Right ventricle myocardium superior (tissue), 1 donor: ENCODE data around the gene LEO1. TPM values are rescaled to one million over a fixed set of nuclear protein-coding genes. Genes with fewer than 3 reads are reported as not detected.
A peak's percentile ranks its signal among the peaks of the same experiment; 100 is the strongest.

Experiments
- ATAC-seq: fragments of 200-7000 bp; cut with Tn5 transposase; one replicate; pipeline ENCODE4 v1.9.1; 2020; ENCODE audit warnings: mild to moderate bottlenecking; ENCODE audit not compliant: poor library complexity
- DNase-seq: peaks from one replicate; pipeline ENCODE4 v3.0.0-alpha.2; 2020
- intact Hi-C: fragments of 100-400 bp; cut with DNase I; formaldehyde crosslinking; loops from one replicate; pipeline ENCODE4 v1.11.2; 2022
- total RNA-seq: library from RNA; stranded (reverse); fragmentation: NEBNext Ultra II Directional; extraction: Animal tissue kit (Norgen Biotek cat#: 25700); gene quantifications from one replicate; pipeline ENCODE4 v1.2.1, GENCODE V29; 2021
- donor health status: DM: no; HTN: yes; CAD: no; lungs with severe emphysema.

The LEO1 gene
- total RNA-seq, 1 donor from 2014 or later: 7.8 TPM

- intact Hi-C loops: no loop called here
- no peak for ATAC-seq
These were observed 24.5 kb downstream of the LEO1 start for GRCh38 chr15:51947124-51947523.

DNA sequence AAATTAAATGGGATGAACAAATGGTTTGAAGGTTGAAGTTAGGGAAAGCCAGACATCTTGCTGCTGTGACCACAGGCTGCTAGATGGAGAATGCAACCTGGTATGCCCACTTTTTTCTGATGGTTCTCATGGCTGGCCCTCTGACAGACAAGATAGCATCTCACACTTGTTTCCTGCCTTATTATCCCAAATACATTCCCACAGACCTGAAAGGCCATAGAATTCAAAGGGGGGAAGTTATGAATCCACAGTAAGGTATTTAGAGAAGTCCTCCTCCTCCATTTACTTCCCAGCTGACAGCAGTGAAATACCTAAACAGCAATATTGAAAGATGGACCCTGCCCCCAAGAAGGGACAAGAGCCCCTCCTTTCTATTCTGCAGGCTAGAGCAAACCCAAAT is 32.4 kb downstream of the LEO1 start:
- ATAC-seq (no peak), DNase-seq (no peak)
- intact Hi-C loops: no loop called here

More at GRCh38 chr15:51947124-51947523, 24.5 kb downstream of the LEO1 start:
- no peak for DNase-seq

DNA sequence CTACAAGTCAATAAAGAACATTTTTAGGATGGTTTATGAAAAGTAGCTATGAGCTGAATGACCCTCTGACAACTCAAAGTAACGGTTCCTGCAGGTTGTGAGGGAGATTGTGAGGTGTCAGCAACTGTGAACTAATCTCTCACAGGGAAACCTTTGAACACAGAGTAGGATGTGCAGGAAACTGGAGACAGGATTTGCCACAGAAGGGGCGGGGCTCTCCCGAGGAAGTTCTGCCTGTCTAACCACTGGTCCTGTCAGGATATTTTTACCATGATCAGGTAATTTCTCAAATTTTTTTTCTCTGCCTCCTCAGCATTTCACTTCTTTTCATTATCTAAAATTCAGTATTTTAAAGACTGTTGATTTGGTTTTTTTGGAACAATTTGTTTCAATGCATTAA is 33.3 kb downstream of the LEO1 start:
- intact Hi-C loops: no loop called here
- DNase-seq (no peak), ATAC-seq (no peak)

GRCh38 chr15:51936105-51936478 is 35.5 kb downstream of the LEO1 start:
- intact Hi-C loops: no loop called here
- DNase-seq (no peak), ATAC-seq (no peak)

DNA sequence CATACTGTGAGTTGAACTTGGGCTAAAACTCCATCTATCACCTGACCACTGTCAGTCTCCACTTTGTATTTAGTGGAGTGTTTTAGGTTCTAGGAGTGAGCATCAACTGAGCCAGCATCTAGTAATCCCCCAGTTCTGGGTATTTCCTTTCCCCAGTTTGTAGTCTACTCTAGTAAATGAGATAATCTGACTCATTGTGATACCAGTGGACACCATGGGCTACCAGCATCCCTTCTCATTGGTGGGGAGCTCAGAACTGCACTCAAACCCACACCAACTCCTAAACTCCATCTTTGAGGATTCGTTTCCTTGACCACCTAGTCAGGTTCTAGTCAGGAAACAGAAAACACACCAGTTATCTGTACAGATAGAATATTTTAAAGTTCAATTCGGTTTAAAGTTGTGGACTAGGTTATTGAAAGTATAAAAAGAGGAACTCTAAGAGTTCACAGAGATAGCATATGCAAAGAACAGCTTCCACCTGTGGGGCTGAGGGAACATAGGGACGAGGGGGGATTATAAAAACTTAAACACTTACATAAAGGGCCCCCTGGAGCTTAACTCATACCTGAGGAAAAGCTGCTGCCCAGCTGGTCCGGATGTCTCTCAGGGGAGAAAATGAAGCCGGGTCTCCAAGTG is 36.0 kb downstream of the LEO1 start:
- no peak for ATAC-seq
- DNase-seq: no peak
- intact Hi-C loops: no loop called here

DNA sequence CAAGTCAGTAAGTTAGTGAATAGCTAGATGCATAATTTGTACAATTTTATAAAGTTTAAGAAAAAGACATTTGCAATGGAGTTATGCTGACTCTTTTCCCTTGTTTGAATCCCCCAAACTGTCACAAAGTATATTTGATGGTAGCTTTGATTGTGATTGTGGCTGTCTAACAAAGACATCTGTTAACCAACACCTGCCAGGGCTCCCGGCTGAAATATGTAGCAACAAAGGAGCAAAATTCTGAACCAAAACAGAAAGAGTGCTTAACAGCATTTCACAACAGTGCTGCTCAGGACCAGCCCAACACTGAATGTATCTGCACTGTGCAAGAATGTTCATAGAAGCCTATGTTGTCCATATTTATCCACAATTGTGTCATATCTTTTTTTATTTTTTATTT is 39.4 kb downstream of the LEO1 start:
- no peak for DNase-seq
- intact Hi-C loops: no loop called here

DNA sequence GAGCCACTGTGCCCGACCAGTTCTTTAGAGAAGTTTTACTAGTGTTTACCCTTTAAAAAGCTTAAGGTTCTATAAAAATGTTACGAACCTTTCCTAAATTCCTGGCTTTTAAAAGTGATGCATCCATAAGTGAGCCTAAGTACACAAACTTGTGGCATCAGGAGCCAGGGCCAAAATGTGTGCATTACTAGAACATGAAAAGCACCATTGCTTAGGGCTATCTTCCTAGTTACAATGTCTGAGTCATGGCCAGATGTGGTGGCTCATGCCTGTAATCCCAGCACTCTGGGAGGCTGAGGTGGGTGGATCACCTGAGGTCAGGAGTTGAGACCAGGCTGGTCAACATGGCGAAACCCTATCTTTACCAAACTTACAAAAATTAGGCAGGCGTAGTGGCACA is 39.9 kb downstream of the LEO1 start:
- no peak for DNase-seq
- ATAC-seq: no peak
- intact Hi-C loops: no loop called here

More for the DNA sequence above, 39.4 kb downstream of the LEO1 start:
- no peak for ATAC-seq

GRCh38 chr15:51931016-51931415 is 40.6 kb downstream of the LEO1 start:
- DNase-seq: no peak
- ATAC-seq: no peak
- intact Hi-C loops: no loop called here

DNA sequence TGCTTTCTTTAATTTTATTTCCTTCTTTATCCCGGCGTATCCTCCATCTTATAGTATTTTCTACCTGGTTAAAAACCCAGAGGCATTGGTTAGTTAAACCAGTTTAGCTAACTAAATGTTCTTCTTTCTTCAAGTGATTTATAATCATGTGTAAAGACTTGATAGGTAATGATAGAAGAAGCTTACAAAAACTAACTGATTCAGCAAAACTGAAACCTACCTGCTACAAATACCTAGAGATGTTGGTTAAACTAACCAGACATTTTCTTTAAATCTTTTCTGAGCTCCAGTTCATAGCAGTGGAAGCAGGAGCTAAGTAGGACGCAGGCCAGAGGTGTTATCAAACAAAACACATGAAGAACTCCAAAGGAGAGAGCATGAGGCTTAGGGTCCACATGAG is 44.8 kb downstream of the LEO1 start:
- intact Hi-C loops: no loop called here
- ATAC-seq: no peak

DNA sequence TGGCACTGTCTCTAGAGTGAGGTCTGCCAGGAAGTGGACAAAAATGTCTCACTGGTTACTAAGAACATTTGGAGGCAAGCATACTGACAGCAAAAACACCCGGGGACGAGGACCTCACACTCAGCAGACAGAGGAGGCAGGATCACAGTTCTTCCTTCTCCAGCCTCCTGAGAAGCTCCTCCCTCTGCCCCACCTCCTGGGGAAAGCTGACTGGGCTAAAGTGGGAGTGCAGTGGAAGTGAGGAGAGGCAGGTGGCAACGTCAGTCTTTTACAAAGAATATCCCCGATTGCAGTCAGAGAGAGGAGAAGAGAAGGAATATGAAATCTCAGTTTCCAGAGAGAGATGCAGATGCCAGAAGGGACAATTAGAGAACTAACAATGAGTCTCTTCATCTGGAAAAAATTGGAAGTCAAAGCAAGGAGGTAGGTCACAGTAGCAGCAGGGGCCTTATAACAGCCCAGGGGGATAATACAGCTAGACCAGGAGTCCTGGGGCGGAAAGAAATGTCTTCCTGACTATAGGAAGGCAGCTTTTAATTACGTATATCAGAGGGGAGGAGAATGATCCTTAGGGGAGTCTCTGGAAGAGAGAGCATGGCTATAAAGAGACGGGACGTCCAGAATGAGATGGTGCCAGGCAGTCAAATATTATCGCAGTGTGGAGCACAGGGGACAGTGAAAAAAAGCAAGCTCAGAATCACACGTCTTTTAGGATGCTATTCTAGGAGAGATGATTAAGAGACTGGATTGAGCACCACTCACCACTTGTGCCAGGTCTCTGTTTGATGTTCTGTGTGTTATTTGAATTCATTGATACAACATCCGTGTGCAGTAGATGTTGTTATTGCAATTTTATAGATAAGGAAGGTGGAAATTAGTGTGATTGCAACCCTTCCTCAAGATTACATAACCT is 47.2 kb downstream of the LEO1 start:
- DNase-seq: no peak
- peak; percentile 91 for ATAC-seq
- intact Hi-C loops: no loop called here

More for the DNA sequence above, 44.8 kb downstream of the LEO1 start:
- DNase-seq: no peak

DNA sequence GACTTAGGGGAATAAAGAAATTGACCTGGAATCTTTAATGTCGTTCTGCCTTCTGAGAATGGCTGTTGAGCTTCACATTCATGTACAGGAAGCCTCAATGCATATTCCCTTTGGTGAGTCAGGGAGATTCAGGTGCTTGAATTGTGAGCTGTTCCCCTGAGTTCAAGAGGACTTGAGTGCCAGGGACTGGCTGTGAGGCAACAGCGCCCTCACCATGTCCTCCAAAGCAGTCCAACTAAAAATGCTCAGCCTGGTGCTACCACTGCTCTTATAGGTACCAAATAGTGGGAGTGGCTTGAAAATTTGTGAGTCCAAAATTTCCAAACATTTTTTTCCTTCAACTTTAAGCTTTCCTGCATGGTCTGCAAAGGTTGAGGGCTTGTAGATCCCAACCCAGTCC is 54.1 kb downstream of the LEO1 start:
- DNase-seq (no peak), ATAC-seq (no peak)
- intact Hi-C loops: no loop called here

DNA sequence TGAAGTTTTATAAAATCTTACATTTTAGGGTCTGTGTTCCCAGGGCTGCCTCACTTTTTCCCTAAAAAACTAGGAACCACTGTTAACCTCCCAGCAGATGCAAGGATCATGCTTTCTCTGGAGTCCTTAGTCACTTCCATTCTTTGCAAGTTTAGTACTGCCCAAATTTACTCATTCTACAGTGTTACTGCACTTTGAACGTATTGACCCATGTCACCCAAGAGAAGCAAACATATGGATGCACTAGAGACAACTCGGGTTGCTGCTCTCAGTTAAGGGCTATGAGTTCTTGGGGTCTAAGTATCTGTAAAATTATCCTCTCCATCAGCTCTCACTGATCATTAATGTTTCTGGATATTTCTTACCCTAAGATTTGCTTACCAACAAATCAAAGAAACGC is 59.0 kb downstream of the LEO1 start:
- intact Hi-C loops: no loop called here
- DNase-seq: no peak
- ATAC-seq: no peak

GRCh38 chr15:51909584-51909983 is 62.0 kb downstream of the LEO1 start:
- DNase-seq (no peak), ATAC-seq (no peak)
- intact Hi-C loops: no loop called here

DNA sequence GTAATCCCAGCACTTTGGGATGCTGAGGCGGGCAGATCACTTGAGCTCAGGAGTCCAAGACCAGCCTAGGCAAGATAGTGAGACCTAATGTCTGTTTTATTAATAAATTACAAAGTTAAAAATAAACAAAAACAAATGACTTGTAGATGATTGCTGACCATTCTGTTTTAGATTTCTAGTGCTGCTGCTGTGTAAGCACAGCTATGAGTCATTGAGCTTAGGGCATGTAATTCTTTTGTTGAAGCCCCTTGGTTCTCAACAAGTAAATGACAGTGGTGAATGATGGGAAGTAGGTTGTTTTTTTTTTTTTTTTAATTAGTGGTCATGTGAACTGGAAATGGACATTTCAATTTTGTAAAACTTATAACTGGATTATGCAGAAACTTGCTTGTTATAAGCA is 63.3 kb downstream of the LEO1 start:
- ATAC-seq (no peak), DNase-seq (no peak)
- intact Hi-C loops: no loop called here

- no peak for ATAC-seq
- no peak for DNase-seq
- intact Hi-C loops: no loop called here
These were observed 64.3 kb downstream of the LEO1 start for GRCh38 chr15:51907136-51907862.

- DNase-seq (no peak), ATAC-seq (no peak)
- intact Hi-C loops: no loop called here
These were observed 66.6 kb downstream of the LEO1 start for GRCh38 chr15:51904931-51905330.

DNA sequence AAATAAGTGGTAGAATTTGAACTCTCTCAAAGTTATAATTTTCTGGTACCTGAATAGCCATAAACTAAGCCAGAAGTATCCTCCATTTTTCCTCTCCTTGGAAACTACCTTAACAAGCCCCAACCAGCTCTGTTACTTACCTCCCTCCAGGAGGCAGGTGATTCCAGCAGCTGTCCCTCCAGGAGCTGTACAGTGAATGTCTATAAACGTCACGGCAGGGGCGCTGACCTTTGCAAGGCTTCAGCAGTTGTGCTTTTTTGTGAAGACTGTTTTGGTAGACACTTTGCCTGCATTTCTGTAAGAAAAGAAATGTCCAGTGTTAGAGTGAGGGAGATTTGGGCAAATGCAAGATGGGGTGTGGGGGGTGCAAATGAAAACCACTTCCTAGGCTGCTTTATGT is 67.2 kb downstream of the LEO1 start:
- ATAC-seq: no peak
- intact Hi-C loops: no loop called here
- no peak for DNase-seq

DNA sequence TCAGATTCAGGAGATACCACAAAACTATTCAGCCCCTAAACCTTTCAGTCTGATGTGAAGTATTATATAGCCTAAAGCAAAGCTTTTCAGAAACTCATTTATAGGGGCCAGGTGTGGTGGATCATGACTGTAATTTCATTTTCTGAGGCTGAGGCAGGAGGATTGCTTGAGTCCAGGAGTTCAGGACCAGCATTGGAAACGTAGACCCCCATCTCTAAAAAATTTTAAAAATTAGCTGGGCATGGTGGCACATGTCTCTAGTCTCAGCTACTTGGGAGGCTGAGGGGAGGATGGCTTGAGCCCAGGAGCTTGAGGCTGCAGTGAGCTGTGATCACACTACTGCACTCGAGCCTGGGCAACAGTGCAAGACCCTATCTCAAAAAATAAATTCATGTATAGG is 82.1 kb downstream of the LEO1 start:
- DNase-seq (no peak), ATAC-seq (no peak)
- intact Hi-C loops: no loop called here

- ATAC-seq: peak; percentile 45
- intact Hi-C loops: no loop called here
- DNase-seq: no peak
These were observed 82.9 kb downstream of the LEO1 start for GRCh38 chr15:51888593-51889195.
